T-helper 1 cell treated with Interleukin-12 subunit alpha and Interleukin-12 subunit beta and Interleukin-4 antibody, amounts not matched to agents 30 μg/mL and 1 μg/mL, for 36 hours (primary cell): ENCODE data around the gene SASH1.

Source experiments
- H3K27ac Mint-ChIP-seq: one replicate; pipeline ENCODE4 v1.8.0; 2021; ENCODE audit warnings: mild to moderate bottlenecking, mixed read lengths
- H3K27me3 Mint-ChIP-seq: one replicate; pipeline ENCODE4 v1.8.0; 2021; ENCODE audit warnings: low read depth, mixed read lengths
- H3K36me3 Mint-ChIP-seq: one replicate; pipeline ENCODE4 v1.8.0; 2021; ENCODE audit warnings: low read depth, mixed read lengths
- H3K4me1 Mint-ChIP-seq: one replicate; pipeline ENCODE4 v1.8.0; 2021; ENCODE audit warnings: low read depth, mixed read lengths
- H3K4me3 Mint-ChIP-seq: one replicate; pipeline ENCODE4 v1.8.0; 2021; ENCODE audit warnings: mild to moderate bottlenecking, moderate library complexity, mixed read lengths
- H3K9me3 Mint-ChIP-seq: one replicate; pipeline ENCODE4 v1.8.0; 2021; ENCODE audit warnings: mixed read lengths

SASH1 gene

DNA sequence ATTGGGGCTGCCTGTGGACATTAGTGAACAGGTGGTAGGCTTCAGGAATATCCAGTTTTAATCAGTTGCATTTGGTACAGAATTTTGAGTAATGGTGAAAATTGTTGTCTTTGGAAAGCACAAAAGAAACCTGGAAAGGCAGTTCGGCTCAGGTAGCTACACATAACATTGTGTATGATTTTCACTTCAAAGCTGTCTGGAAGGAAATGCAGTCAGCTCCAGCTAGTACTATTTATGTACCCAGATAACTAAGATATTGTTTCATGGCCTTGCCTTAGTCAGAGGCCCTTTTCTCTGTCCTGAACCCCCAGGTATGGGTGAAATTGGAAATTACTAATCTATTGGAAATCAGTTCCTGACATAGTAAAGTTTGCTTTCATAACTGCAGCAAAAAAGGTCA, 208.6 kb downstream of the SASH1 start:
- Mint-ChIP-seq H3K27me3 (peaks cover 23% of the 10 kb centered on the region), H3K36me3 (no peaks in the 10 kb centered on the region)

DNA sequence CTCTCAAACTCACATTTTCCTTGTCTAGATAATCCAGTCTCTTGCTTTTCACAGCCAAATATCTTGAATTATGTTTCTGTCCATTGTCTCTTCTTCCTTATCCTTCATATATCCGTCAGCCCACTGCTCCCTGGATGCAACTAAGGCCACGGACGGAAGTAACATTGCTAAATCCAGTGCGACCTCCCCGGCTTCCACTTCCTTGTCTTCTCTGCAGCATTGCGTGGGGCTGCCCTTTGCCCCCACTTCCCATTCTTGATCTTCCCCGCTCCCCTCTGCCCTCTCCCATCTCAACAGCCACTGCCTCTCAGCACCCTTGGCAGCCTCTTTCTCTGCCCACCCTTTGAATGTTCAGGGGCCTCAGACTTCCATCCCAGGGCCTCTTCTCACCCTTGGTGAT, 213.8 kb downstream of the SASH1 start:
- Mint-ChIP-seq H3K27me3 (peaks cover 19% of the 10 kb centered on the region), H3K4me3 (no peak overlapping the region), H3K36me3 (no peaks in the 10 kb centered on the region), H3K27ac (no peak overlapping the region), H3K4me1 (peaks cover 7% of the 10 kb centered on the region), H3K9me3 (peaks cover 7% of the 10 kb centered on the region)

More for the DNA sequence above, 208.6 kb downstream of the SASH1 start:
- no peak overlapping the region for H3K4me3 Mint-ChIP-seq
- H3K27ac Mint-ChIP-seq, result no peak overlapping the region
- no peaks in the 10 kb centered on the region for H3K4me1 Mint-ChIP-seq
- H3K9me3 Mint-ChIP-seq, result peaks cover 7% of the 10 kb centered on the region

DNA sequence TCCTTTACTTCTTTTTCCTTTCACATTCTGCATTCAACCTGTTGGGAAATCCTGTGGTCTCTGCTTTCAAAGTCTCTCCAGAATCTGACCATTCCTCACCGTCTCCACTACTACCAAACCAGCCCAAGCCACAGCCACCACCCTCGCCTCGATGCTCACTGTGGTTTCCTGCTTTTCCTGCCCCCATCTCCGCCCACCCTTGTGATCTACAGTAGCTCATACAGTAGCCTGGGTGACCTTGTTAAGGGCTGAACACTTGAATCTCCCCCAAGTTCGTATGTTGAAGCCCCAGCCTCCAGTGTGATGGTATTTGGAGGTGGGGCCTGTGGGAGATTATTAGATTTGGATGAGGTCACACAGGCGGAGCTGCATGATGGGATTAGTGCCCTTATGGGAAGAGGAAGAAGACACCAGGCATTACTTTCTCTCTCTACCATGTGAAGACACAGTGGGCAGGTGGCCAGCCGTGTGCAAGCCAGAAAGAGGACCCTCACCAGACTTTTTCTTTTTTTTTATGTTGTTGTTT, 215.2 kb downstream of the SASH1 start:
- Mint-ChIP-seq H3K4me1 (peaks cover 7% of the 10 kb centered on the region), H3K27me3 (peaks cover 19% of the 10 kb centered on the region), H3K9me3 (peaks cover 7% of the 10 kb centered on the region), H3K36me3 (no peaks in the 10 kb centered on the region), H3K4me3 (no peak overlapping the region), H3K27ac (no peak overlapping the region)

DNA sequence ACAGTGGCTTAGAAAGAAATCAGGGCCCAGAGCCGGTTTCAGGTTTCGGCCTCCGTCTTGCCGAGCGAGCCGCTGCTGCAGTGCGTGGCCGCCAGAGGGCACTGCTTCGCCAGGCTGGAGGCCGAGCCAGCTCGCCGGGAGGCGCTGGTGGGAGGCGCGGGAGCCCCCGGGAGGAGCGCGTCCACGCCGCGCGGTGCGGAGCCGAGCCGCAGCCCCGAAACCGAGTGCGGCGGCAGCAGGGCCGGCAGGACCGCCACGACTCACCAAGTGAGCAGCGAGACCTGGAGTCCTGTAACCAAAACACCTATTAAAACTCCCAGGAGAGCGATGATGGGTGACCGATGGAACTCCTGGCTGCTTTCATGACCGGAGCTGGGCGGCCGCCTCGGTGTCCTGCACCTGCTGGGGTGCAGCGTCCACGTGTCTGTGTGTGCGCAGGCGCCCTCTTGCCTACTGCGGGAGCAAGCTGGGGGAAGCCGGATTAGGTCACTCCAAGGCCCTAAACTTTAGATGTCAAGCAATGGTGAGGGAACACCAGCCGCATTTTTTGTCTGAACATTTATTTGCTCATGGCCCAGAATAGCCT, 217.3 kb downstream of the SASH1 start:
- peaks cover 13% of the 10 kb centered on the region for H3K27me3 Mint-ChIP-seq
- no peak overlapping the region for H3K27ac Mint-ChIP-seq
- peaks cover 7% of the 10 kb centered on the region for H3K4me1 Mint-ChIP-seq
- no peaks in the 10 kb centered on the region for H3K36me3 Mint-ChIP-seq
- H3K9me3 Mint-ChIP-seq, result peaks cover 3% of the 10 kb centered on the region
- H3K4me3 Mint-ChIP-seq, result no peak overlapping the region

DNA sequence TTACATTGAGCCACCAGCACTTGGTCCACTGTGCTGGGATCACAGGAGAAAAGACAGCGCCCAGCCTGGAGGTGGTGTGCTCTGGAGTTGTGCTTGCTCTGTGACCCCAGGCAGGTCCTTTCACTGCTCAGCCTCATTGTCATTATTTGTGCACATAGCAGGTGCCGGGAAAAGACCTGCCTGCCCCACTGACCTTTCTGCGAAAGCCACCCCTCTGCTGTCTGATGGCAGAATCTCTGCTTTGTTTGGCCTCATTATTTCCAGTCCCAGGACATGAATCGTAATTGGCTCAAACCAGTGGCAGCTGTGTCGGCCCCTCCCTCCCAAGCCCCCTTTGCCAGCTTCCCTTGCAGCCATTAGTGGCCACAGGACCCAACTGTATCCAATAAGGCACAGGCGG, 219.0 kb downstream of the SASH1 start:
- Mint-ChIP-seq H3K4me1 (peaks cover 7% of the 10 kb centered on the region), H3K27ac (no peak overlapping the region), H3K4me3 (no peak overlapping the region), H3K27me3 (peaks cover 15% of the 10 kb centered on the region), H3K9me3 (no peaks in the 10 kb centered on the region), H3K36me3 (no peaks in the 10 kb centered on the region)

DNA sequence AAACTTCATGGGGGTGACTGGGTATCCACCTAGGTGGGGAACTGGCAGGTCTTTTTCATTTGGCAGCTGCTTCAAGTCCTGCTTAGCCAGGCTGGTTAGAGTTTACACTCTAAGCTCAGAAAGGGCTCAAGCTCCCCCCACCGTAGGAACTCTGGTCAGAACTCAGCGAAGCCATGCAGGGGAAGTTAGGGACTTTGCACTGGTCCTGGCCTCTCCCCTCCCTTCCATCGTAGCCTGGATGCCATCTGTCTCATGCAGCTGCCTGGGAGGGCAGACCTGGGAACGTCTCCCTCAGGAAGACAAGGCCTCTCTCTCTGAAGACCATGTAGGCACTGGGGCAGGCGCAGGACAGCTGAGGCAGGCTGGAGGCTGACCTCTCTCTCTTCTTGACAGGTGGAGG, 220.4 kb downstream of the SASH1 start:
- no peak overlapping the region for H3K27ac Mint-ChIP-seq
- H3K9me3 Mint-ChIP-seq, result no peaks in the 10 kb centered on the region
- peaks cover 4% of the 10 kb centered on the region for H3K4me1 Mint-ChIP-seq
- no peak overlapping the region for H3K4me3 Mint-ChIP-seq
- no peaks in the 10 kb centered on the region for H3K36me3 Mint-ChIP-seq
- peaks cover 12% of the 10 kb centered on the region for H3K27me3 Mint-ChIP-seq

DNA sequence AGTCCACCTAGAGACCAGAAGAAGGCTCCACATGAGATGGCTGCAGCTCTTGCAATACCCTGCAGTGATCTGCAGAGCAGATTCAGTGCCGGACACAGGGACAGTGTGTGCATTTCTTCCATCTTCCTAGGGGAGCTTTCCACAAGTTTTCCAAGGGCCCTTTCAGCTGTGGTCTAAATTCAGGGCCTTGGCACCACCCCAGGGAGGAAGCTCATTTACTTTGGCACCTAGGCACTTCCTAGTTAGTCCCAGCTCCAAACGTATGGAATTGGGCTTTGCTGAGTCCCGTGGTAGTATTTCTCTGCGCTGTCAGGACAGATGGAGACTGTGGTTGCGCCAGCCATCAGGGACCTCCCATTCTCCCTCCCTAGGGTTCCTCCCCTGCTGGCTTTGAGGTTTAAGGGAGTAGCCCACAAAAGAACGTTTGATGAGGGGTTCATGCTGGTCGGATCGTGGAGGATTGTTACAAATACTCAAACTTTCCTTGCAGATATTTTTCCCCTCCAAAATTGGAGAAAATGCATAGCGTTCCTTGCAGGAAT, 221.9 kb downstream of the SASH1 start:
- no peak overlapping the region for H3K27ac Mint-ChIP-seq
- H3K9me3 Mint-ChIP-seq, result no peaks in the 10 kb centered on the region
- no peak overlapping the region for H3K4me3 Mint-ChIP-seq
- peaks cover 4% of the 10 kb centered on the region for H3K4me1 Mint-ChIP-seq
- H3K36me3 Mint-ChIP-seq, result no peaks in the 10 kb centered on the region
- H3K27me3 Mint-ChIP-seq, result peaks cover 17% of the 10 kb centered on the region

DNA sequence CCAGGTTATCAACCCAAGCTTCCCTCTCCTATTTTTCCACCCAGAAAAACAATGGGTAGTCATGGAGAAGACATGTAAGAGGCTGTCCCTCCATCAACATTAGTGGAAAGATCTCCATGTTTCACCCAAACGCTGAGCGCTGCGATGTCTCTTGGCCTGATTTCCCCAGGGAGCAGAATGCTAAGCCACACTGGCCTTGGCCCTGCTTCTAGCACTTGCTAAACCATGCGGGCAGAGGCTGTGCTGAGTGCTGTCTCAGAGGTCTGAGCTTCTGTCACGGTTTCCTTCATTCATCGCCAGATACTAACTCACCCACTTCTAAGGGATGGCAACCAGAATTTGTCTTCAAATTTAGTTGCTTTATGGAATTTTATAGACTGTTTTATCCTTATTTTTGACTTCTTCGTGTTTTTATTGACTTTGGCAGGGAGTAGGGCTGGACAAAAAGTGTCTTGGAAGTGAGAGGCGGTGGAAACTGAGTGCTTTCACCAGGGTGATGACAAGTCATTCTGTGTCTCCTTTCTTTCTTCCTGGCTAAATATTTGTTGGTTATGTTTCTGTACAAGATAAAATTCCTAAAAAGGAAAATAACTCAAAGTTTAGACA, 222.8 kb downstream of the SASH1 start:
- no peaks in the 10 kb centered on the region for H3K36me3 Mint-ChIP-seq
- no peak overlapping the region for H3K27ac Mint-ChIP-seq
- H3K4me1 Mint-ChIP-seq, result peaks cover 3% of the 10 kb centered on the region
- no peak overlapping the region for H3K4me3 Mint-ChIP-seq
- peaks cover 14% of the 10 kb centered on the region for H3K27me3 Mint-ChIP-seq
- H3K9me3 Mint-ChIP-seq, result no peaks in the 10 kb centered on the region

DNA sequence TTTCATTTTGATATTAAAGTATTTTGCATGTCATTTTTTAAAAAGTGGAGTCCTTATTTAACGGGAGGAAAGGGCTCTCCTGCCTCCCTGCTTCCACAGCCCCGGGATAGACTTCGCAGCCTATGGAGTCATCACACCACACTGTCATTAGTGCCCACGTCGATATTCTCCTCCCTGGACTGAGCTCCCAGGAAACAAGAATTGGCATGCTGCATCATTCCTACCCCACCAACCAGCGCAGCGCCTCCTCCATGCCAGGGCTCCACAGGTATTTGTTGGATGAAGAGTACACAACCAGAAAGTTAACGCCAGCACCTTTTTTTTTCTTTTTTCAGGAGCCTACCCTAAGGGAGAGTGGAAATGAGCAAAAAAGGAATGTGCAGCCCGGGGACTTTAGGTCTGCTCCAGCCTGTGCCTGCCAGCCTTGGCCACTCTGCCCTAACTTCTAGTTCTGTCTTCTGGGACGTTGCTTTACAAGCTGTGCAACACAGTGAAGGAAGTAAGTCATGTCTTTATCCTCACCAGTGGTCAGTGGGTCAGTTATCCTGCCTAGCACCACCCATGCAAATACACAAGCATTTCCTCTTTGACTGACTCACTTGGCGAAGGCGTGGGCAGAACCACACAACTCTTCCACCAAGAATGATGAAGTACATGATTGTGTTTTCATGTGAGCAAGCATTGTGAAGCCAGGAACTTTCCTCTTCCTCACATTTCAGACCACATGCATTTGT, 223.5 kb downstream of the SASH1 start:
- peaks cover 16% of the 10 kb centered on the region for H3K27me3 Mint-ChIP-seq
- peaks cover 3% of the 10 kb centered on the region for H3K4me1 Mint-ChIP-seq
- no peak overlapping the region for H3K27ac Mint-ChIP-seq
- H3K4me3 Mint-ChIP-seq, result no peak overlapping the region
- no peaks in the 10 kb centered on the region for H3K36me3 Mint-ChIP-seq
- H3K9me3 Mint-ChIP-seq, result no peaks in the 10 kb centered on the region

DNA sequence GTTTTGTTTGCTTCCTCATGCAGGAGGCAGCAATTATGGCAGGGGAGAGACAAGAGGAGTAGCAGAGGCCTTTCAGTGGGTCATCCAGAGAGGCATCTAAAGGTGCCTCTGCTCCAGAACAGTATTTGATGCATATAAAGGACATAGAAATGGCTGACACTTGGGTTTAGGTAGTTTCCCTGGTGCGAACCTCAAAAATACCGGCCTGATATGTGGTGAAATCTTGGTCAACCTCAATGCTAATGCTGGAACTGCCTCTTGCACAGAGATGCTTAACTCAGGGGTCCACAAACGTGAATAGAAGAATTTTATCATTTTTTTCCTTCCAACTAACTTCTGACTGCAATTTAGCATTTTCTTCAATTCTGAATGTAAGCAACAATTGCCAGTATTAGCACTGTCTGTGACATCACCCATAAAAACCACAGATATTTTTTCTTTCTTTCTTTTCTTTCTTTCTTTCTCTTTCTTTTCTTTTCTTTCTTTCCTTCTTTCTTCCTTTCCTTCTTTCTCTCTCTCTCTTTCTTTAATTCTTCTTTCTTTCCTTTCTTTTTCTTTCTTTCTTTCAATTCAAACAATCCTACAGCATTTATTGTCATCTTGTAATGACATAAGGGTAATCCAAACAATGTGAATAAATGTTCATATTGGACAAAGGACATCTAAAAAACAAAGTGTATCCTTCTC, 224.2 kb downstream of the SASH1 start:
- H3K27me3 Mint-ChIP-seq, result peaks cover 16% of the 10 kb centered on the region
- no peak overlapping the region for H3K4me3 Mint-ChIP-seq
- no peak overlapping the region for H3K27ac Mint-ChIP-seq
- peaks cover 3% of the 10 kb centered on the region for H3K4me1 Mint-ChIP-seq
- no peaks in the 10 kb centered on the region for H3K9me3 Mint-ChIP-seq
- no peaks in the 10 kb centered on the region for H3K36me3 Mint-ChIP-seq

DNA sequence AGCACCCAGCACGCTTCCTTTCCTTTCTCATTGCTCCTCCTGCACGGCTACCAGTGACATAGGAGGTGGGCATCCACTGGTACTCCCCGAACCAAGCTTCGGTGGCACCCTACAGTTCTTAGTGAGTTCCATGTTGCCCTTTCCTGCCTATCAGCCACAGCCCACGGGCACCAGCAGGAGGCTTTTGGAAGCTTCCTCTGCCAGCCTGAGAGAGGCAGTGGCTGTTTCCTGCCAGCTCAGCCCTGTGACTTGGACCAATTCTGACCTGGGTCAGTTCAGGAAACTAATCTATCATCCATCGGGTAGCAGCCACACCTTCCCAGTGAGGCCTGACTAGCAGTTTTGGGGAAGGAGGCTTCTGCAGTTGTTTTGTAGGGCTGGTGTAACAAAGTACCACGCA, 227.8 kb downstream of the SASH1 start:
- H3K36me3 Mint-ChIP-seq, result no peaks in the 10 kb centered on the region
- H3K9me3 Mint-ChIP-seq, result no peaks in the 10 kb centered on the region
- H3K27ac Mint-ChIP-seq, result no peak overlapping the region
- peaks cover 3% of the 10 kb centered on the region for H3K4me1 Mint-ChIP-seq
- no peak overlapping the region for H3K4me3 Mint-ChIP-seq
- H3K27me3 Mint-ChIP-seq, result peaks cover 19% of the 10 kb centered on the region

DNA sequence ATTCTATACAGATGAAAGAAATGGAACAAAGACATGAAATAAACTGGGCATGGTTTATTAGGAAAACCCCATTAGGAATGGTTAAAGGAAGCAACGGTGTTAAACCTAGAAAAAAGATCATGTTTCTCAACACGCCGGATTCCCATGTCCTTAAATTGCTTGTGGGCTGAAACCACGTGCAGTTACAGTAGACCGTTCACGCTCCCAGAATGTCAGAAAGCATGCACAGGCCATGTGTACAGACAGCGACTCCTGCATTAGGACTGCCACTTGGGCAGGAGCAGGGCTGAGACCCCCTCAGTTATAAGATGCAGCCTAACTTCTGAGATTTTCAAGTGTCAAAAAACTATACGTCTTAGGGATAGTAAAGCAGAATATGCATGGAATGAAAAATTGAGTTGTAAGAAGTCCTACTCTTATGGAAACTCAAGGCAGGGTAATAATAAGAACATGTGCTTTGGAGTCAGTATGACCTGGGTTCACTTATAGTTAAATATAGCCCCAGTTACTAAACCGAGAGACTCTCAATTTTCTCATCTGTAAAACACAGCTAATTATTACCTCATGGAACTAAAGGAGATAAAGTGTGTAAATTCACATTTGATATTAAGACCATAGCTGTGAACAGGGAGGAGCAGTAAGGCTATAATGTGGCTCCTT, 230.2 kb downstream of the SASH1 start:
- Mint-ChIP-seq H3K36me3 (no peaks in the 10 kb centered on the region), H3K27me3 (peaks cover 25% of the 10 kb centered on the region), H3K4me1 (no peaks in the 10 kb centered on the region)

DNA sequence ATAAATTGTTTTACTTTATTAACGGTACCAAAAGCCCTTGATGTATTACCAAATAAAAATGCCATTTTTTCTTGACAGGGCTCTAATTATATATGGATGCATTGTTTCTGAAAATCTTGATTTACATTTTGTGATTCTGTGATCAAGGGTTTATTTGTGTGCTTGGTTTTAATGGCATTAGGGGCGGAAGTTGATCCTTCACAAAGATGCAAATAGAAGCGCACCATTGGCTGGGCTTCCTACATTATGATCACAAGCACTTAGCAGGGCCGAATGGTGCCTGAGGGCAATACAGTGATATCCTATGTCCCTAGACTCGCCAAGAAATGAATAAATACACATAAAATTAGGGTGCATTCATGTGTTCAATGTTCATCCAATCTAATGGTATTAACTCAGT, 231.3 kb downstream of the SASH1 start:
- peaks cover 29% of the 10 kb centered on the region for H3K27me3 Mint-ChIP-seq
- no peaks in the 10 kb centered on the region for H3K4me1 Mint-ChIP-seq
- H3K4me3 Mint-ChIP-seq, result no peak overlapping the region
- no peaks in the 10 kb centered on the region for H3K36me3 Mint-ChIP-seq
- H3K27ac Mint-ChIP-seq, result no peak overlapping the region
- no peaks in the 10 kb centered on the region for H3K9me3 Mint-ChIP-seq

More for the DNA sequence above, 230.2 kb downstream of the SASH1 start:
- no peaks in the 10 kb centered on the region for H3K9me3 Mint-ChIP-seq
- H3K4me3 Mint-ChIP-seq, result no peak overlapping the region
- no peak overlapping the region for H3K27ac Mint-ChIP-seq
